ENCODE measurements around the gene FBXW7. TPM values are rescaled to one million over a fixed set of nuclear protein-coding genes. Genes with fewer than 3 reads are reported as not detected.

Gene FBXW7
- total RNA-seq, 1 donor from 2014 or later: 85.0 TPM

DNA sequence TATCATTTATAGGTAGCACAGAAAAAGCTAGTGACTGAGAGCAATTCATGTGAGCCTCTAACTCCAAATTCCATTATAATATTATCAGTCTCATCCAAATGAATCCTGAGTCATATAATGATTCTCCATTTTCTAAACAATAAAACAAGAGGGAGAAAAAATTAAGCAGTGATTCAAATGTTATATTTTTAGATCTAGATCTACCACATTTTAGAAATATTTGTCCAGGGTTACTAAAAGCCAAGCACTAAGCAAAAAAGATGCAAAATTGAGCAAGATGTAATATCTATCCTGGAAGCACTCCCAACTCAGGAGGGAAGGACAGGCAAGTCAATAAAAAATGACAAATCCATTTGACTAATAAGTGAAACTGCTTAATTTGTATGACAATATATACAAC is 172.8 kb downstream of the FBXW7 start:
- ATAC-seq: peak; percentile 75
- intact Hi-C loops (cut with DNase I): no loop called here
- no peak for DNase-seq (ENCODE audit: low spot score)

DNA sequence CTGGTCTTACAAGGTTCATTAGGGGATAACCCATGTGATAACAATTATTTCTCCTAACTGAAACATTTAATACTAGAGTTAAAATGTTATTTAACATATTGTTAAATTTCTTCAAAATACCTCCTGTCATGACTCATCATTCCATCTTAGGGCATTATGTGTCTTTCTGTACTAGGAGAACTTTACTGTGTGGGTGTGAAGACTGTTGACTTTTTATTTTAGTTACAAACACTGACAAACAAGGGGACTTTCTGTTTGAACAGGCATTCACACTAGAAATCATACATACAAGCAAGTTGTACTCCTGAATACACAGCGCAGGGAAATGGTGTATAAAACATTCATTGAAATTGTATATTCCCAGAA is 175.9 kb downstream of the FBXW7 start:
- intact Hi-C loops (cut with DNase I): no loop called here
- DNase-seq (ENCODE audit: low spot score) (no peak), ATAC-seq (no peak)

DNA sequence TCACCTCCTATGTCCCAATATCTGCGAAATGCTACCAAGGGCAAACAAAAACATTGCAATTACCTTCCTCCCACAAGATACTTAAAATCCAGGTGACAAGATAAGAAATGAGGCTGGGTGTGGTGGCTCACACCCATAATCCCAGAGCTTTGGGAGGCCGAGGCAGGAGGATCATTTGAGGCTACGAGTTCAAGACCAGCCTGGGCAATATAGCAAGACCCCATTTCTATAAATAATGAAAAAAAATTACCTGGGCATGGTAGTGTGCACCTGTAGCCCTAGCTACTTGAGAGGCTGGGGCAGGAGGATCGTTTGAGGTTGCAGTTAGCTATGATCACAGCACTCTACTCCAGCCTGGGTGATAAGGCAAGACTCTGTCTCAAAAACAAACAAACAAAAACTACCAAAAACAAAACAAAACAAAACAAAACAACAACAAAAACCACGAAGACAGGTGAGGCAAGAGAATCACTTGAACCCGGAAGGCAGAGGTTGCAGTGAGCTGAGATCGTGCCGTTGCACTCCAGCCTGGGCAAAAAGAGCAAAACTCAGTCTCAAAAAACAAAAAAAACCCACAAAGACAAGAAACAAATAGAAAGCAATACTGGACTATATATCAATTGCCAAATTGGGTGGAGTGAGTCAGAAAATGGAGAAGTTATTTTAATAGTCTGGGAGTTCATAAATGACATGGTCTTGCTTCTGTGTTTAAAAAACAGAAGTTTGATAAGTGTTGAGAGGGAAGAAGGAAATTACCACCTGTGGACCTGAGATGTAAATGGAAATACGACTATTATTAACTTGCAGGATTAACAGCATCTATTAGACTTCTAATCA is 176.5 kb downstream of the FBXW7 start:
- DNase-seq (ENCODE audit: low spot score) (no peak), ATAC-seq (no peak)
- intact Hi-C loops (cut with DNase I): no loop called here

DNA sequence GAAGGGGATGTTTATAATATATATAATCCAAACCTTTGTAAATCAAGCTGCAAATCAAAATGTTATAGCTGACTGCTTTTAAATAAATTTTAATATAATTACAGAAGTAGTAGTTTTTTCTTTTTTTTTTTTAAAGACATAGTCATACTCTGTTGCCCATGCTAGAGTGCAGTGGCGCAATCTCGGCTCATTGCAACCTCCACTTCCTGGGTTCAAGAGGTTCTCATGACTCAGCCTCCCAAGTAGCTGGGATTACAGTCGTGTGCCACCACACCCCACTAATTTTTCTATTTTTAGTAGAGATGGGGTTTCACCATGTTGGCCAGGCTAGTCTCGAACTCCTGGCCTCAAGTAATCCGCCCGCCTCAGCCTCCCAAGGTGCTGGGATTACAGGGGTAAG is 178.7 kb downstream of the FBXW7 start:
- DNase-seq (ENCODE audit: low spot score): no peak
- ATAC-seq: no peak

DNA sequence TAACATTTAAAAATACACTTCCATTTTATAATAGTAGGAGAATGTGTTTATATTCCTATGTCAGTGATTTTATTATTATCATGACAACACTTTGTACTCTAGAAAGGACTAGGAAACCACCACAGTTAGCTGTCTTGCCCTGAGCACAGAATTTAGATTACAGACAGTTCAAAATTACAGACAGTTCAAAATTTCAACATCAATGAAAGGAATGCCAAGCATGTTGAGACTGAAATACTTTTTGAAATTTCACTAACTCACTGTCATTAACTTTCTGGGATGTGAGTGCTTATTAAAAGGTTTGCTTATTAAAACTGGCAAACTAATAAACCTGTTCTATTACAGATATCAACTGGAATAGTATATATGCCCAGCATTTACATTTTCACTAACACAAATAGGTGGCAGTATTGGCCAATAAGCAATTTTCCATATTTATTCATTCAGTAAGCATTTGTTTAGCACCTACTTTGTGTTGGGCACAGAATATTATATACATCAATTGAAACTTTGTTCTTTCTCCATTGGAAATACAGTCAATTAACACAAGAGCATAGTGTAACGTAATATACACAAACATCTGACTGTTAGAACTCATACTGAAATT is 179.4 kb downstream of the FBXW7 start:
- ATAC-seq: peak; percentile 35
- intact Hi-C loops (cut with DNase I): no loop called here
- no peak for DNase-seq (ENCODE audit: low spot score)

More for the DNA sequence above, 178.7 kb downstream of the FBXW7 start:
- intact Hi-C loops (cut with DNase I): no loop called here

DNA sequence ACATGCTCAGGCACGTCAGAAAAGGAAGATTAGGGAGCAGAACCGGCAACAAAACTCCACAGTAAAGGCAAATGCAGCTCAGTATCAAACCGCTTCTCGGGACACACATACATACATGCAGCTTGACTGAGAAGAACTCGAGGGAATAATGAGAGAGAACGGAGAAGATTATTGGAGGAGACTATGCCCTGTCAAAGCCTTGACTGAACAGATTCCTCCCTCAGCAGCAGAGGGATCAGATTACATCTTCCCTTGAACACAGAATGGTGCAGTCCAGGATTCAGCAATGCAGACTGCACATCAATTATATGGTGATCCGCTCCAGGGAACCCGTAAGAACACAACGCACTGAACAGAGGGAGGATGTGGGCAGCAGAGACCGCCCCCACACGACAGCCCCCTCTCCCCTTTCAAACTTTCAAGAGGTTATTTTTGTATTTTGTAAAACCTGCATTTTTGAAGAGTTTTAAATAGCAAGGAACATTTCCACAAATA is 183.2 kb downstream of the FBXW7 start:
- ATAC-seq (peak; percentile 99), DNase-seq (ENCODE audit: low spot score) (peak; percentile 67)
- intact Hi-C loops (cut with DNase I): no loop called here

DNA sequence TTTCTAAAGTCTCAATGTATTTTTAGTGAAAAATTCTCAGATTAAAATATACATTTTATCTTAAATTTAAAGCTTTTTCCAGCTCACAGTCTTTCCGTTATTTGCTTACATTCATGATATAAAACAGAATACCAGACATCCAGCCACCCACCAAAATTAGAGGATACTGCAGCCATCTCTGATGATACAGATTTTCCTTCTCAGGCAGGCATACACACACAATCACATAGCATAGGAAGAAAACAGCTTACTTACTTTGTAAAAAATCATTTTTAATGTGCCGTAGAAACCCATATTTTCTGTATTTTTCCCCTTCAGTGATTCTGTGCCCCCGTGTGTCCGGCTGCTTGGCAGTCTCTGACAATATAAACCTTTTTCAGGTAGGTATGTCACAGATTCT is 183.7 kb downstream of the FBXW7 start:
- intact Hi-C loops (cut with DNase I): no loop called here
- DNase-seq (ENCODE audit: low spot score): no peak
- ATAC-seq: peak; percentile 5

DNA sequence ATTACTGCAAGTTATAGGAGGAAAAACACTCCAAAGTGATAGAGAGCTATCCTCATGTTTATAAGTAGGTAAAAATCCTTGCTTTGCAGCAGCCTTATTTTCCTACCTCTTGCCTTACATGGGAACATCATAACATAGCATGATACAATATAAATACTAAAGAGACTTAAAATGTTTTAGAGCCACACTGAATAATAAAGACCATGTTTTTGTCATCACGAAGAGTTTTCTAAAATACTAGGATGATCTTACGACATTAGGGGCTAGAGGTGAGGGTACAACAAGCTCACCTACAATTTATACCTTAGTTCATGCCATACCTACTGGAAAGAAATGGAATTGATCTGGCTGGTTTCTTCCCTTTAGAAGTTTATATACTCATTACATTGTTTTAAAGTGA is 184.8 kb downstream of the FBXW7 start:
- intact Hi-C loops (cut with DNase I): no loop called here
- ATAC-seq (no peak), DNase-seq (ENCODE audit: low spot score) (no peak)

DNA sequence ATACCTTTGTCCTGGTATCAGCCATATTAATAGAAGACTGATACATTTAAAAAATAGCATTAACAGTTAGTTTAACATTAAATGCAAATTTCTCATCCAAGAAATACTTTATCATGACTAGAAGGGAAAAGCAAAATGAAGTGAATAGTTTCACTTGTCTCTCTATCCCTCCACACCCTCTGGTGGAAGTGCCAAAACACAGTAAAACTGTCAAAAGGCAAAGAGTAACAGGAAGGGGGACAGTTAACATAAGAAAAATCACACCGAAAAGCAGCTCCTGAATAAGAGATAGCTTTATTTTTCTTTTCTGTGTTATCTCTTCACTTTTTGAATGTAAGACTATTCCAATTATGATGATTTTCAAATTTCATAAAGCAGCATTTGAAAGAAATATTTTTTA is 187.2 kb downstream of the FBXW7 start:
- intact Hi-C loops (cut with DNase I): no loop called here
- ATAC-seq: no peak
- no peak for DNase-seq (ENCODE audit: low spot score)

DNA sequence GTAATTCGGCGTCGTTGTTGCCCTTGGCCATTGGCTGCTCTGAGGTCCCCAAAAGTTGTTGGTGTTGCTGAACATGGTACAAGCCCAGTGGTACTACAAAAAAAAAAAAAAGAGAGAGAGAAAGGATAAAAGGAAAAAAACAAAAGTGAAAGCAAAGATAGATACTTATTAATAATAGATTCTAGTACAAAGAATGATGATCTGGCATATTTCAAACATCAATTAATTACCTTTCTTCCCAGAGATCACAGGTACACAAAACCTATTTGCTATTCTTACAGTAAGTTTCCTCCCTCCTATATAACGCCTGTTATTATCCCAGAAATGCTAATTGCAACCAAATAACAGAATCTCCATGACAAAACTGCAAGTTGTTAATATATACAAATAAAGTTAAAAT is 188.9 kb downstream of the FBXW7 start:
- intact Hi-C loops (cut with DNase I): no loop called here
- no peak for ATAC-seq
- no peak for DNase-seq (ENCODE audit: low spot score)

DNA sequence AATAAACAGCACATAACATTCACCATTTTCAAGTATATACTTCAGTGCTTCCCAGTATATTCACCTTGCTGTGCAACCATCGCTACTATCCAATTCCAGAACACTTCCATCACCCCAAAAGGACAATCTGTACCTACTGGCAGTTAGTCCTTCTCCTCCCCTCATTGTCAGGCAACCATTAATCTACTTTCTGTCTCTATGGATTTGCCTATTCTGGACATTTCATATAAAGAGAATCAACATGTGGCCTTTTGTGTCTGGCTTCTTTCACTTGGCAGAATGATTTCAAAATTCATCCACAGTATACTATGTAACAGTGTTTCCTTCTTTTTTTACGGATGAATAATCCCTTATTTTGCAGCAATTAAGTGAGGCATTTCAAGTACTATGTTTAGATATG is 189.4 kb downstream of the FBXW7 start:
- no peak for ATAC-seq
- intact Hi-C loops (cut with DNase I): no loop called here
- DNase-seq (ENCODE audit: low spot score): no peak

DNA sequence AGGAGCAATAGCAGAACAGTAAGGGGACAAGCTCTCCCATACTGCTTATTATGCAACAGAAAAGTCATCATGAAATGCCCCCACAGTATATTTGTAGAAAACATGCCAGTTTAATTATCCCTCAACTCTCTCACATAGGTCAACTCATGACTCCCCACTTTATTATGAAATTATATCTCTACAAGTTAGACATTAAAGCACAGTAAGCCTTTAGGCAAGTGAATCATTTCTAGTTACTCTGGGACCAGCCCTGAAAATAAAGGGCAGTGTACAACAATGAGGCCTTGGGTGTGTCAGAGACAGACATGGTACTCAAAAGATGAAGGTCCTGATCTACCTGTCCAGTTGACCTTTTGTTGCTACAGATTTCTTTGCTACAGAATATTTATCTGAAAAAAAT is 191.9 kb downstream of the FBXW7 start:
- intact Hi-C loops (cut with DNase I): no loop called here
- ATAC-seq: no peak

DNA sequence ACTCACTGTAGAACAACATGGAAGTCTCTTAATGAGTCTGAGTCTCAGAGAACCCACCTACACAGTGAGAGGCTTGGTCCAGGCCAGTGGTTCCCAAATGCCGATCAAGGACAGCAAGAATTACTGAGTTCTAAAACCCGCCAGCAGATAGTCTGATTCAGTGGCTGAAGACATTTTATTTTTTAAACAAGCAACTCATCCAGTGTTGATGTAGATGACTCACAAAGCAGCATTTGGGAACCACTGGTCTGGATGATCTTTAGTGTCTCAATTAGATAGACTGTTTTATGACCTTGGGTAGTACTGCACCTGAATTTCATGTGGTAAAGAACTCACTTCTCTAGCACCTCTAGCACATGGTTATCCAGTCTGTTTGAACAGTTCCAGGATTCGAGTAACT is 193.6 kb downstream of the FBXW7 start:
- DNase-seq (ENCODE audit: low spot score): no peak
- intact Hi-C loops (cut with DNase I): no loop called here
- ATAC-seq: no peak

More for the DNA sequence above, 191.9 kb downstream of the FBXW7 start:
- DNase-seq (ENCODE audit: low spot score): no peak

DNA sequence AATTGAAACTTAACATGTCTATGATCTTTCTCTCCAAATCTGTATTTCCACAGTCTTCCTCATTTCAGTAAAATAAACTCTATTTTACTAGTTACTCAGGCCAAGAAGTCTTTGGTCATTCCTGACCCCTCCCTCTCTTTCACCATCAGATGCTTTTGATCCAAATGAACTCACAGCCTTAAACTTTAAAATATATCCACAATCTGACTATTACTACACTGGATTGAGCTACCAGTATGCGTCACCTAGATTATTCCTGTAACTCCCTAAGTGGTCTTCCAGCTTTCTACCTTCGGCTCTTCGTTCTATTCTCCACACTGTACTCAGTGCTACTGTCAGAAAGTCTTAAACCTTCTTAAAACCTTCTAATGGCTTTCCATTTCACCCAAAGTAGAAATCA is 195.1 kb downstream of the FBXW7 start:
- intact Hi-C loops (cut with DNase I): no loop called here
- ATAC-seq: peak; percentile 72
- no peak for DNase-seq (ENCODE audit: low spot score)

DNA sequence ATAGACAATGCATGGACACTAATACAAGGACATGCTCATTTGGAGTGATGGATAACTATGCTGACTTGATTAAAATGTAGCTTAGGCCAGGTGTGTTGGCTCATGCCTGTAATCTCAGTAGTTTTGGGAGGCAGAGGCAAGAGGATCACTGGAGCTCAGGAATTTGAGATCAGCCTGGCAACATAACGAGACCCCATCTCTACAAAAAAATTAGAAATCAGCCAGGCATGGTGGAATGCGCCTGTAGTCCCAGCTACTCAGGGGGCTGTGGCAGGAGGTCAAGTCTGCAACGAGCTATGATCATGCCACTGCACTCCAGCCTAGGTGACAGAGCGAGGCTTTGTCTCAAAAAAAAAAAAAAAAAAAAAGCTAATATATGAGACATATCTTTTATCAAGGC is 196.3 kb downstream of the FBXW7 start:
- DNase-seq (ENCODE audit: low spot score) (no peak), ATAC-seq (no peak)
- intact Hi-C loops (cut with DNase I): no loop called here

DNA sequence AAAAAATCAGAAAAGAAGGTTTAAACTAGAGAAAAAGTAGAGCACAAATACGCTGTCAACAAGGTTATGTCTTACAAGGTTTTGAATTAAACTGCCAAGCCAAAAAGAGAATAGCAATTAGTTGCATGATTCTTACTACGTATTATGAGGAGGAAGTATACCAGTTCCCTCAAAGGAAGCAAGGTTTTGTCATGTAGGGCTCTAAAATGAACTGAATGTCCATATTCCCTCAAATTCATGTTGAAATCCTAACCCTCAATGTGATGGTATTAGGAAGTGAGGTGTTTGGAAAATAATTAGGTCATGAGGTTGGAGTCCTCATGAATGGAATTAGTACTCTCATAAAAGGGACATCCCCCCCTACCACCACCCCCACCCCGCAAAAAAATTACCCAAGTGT is 201.0 kb downstream of the FBXW7 start:
- ATAC-seq (no peak), DNase-seq (ENCODE audit: low spot score) (no peak)
- intact Hi-C loops (cut with DNase I): no loop called here

DNA sequence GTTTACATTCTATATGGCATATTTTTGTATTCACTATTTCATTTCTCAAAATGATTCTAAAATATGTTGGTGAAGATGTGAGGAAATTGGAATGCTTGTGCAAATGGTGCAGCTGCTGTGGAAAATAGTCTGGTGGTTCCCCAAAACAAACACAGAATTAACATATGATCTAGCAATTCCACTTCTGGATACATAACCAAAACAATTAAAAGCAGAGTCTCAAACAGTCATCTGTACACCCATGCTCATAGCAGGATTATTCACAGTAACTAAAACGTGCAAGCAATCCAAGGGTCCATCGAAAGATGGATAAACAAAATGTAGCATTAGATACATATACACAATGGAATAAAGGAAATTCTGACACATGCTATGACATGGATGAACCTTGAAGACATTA is 204.8 kb downstream of the FBXW7 start:
- ATAC-seq: no peak
- intact Hi-C loops (cut with DNase I): no loop called here
- DNase-seq (ENCODE audit: low spot score): no peak

DNA sequence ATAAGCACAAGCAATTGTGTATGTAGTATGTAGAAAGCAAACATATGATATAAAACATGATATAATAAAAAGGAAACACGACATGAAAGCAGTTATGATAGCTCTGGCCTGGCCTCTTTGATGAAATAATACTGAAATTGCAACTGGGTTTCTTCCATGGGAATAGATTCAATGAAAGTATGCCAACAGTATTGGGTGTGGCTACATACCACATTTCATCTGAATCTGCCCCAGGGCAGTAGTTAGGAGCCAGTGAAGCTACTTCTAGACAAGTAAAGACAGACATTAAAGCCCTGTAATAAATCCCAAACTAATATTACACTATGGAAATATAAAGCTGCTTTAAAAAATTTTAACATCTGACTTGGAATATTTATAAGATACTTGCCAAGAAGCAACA is 207.3 kb downstream of the FBXW7 start:
- DNase-seq (ENCODE audit: low spot score) (no peak), ATAC-seq (peak; percentile 26)
- intact Hi-C loops (cut with DNase I): no loop called here

DNA sequence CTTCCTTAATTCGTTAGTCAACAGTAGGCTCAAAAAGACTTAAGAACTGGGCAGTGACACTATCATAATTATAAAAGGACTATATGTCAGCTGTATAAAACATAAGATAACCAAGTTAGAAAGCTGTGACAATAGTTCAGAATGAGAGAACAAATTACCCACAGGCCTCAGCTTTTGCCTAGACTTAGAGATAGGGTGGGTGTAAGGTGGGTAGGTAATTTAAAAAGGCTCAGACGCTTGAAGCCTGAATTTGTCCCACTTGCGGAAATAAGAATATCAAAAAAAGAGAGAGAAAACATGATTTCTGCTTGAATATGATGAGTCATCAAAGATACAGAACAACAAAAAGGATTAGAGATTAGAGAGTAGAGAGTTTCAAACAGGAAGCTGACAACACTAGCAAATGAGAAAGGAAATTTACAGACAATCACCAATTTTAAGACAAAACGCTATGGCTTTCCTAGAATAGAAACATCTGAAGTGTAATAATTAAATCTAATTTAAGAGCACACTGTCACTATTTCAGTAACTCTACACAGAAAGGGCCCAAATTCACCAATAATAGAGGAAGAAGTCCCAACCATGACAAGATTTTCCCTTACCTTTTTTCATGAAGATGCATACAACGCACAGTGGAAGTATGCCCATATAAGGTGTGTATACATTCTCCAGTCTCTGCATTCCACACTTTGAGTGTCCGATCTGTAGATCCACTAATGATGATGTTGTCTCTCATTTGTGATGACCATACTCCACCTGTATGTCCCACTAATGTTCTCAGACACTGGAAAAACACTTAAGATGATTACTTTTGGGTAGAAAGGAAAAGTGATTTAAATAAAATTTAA is 208.1 kb downstream of the FBXW7 start:
- ATAC-seq: no peak
- intact Hi-C loops (cut with DNase I): no loop called here
- DNase-seq (ENCODE audit: low spot score): no peak

DNA sequence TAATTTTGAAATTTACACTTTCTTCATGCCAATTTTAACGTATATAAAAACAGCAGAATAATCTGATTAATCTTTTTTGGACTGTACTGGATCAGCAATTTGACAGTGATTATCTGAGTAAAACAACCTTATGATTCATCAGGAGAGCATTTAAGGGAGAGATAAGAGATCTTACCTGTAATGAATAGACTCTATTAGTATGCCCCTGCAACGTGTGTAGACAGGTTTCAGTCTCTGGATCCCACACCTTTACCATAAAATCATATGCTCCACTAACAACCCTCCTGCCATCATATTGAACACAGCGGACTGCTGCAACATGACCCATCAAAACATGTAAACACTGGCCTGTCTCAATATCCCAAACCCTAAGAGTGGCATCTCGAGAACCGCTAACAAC is 210.1 kb downstream of the FBXW7 start:
- ATAC-seq: no peak
- intact Hi-C loops (cut with DNase I): no loop called here
- no peak for DNase-seq (ENCODE audit: low spot score)
